Esophagus muscularis mucosa (tissue), 4 donors: ENCODE measurements around the gene DENND4C. TPM values are rescaled to one million over a fixed set of nuclear protein-coding genes. Genes with fewer than 3 reads are reported as not detected.
"Not testable (repeated sequence)": the region's sequence is repeated elsewhere in the genome, so short reads cannot be mapped to it uniquely, and the experiment has no call there.

ENCODE experiments used
- DNase-seq: peaks from one replicate; pipeline ENCODE4 v3.0.0-alpha.2; 2017; ENCODE audit errors: extremely low spot score
- H3K27ac ChIP-seq, 4 donors: fragments of 200-600 bp; sonication (generic); replicated peaks in 1 of 4; 1 replicate in 3 of 4; 2 replicates in 1 of 4; pipeline ENCODE4 v1.5.1; 2016 to 2019; ENCODE audit warnings: mild to moderate bottlenecking in 1 of 4
- H3K27me3 ChIP-seq, 4 donors: fragments of 200-600 bp; sonication (generic); one replicate each; pipeline versions ENCODE4 v1.5.1 to v1.6.0; 2016 to 2019
- H3K36me3 ChIP-seq, 4 donors: fragments of 200-600 bp; sonication (generic); one replicate each; pipeline ENCODE4 v1.5.1; 2016 to 2019
- H3K4me1 ChIP-seq, 4 donors: fragments of 200-600 bp; sonication (generic); one replicate each; pipeline ENCODE4 v1.5.1; 2016 to 2019
- H3K4me3 ChIP-seq, 4 donors: fragments of 200-600 bp; sonication (generic); 1 replicate in 2 of 4; 2 replicates in 2 of 4; pipeline ENCODE4 v1.5.1; 2016 to 2019; ENCODE audit warnings: mild to moderate bottlenecking in 4 of 4, moderate library complexity in 1 of 4
- H3K9me3 ChIP-seq, 4 donors: fragments of 200-600 bp; sonication (generic); 1 replicate in 3 of 4; 2 replicates in 1 of 4; pipeline ENCODE4 v1.5.1; 2016 to 2019
- CTCF ChIP-seq, 3 experiments: fragments of 200-600 bp in 2 of 3; fragments of 450-650 bp in 1 of 3; sonication (generic) in 2 of 3; IDR thresholded peaks; one replicate each; pipeline ENCODE4 v1.5.1; 2017 to 2019; ENCODE audit warnings: antibody characterized with exemption in 3 of 3, mild to moderate bottlenecking in 2 of 3, moderate library complexity in 1 of 3
- EP300 ChIP-seq: sonication (generic); formaldehyde crosslinking; IDR thresholded peaks from one replicate; pipeline ENCODE4 v1.6.1; 2017; ENCODE audit warnings: antibody characterized with exemption
- POLR2A ChIP-seq: fragments of 450-650 bp; IDR thresholded peaks from one replicate; pipeline ENCODE4 v1.6.1; 2017; ENCODE audit warnings: antibody characterized with exemption, moderate library complexity, mild to moderate bottlenecking, low read depth
- POLR2AphosphoS5 ChIP-seq, 2 donors: sonication (generic); formaldehyde crosslinking; IDR thresholded peaks; one replicate each; pipeline ENCODE4 v1.6.1; 2017; ENCODE audit warnings: antibody characterized with exemption in 2 of 2
- WGBS: methylation state at CpG from one replicate; pipeline ENCODE4 v1.1.5; 2018; 5-methylcytosine and 5-hydroxymethylcytosine counted together
- intact Hi-C: fragments of 100-400 bp; cut with DNase I; formaldehyde crosslinking; loops from one replicate; pipeline ENCODE4 v1.15.1; 2023
- total RNA-seq, 4 donors: library from RNA; depleted of rRNA; stranded (reverse); fragments of >200 nt; gene quantifications; one replicate each; pipeline versions ENCODE4 v1.1.0 to v1.2.1, GENCODE V29; 2016

Gene DENND4C
- total RNA-seq, 4 donors from 2014 or later = 59.1 to 97.3 (median 88.1) TPM

DNA sequence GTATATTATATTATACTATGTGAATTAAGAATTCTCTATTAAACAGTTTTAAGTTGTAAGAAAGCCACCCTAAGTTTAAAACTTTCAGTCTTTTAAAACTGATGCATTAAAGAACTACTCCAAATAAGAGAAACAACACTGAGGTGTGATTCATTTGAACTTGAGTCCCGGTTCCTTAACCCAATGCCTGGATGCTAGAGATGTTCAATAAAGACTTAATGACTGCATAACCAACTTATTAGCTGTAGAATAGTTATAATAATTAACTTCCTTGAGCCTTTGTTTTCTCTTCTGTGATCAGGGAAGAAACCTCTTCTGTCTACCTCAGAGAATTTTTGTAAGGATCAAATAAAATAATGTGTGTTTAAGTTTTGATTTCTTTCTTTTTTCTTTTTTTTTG is 45.3 kb upstream of the DENND4C start:
- TF ChIP-seq POLR2A = no peak
- Histone ChIP-seq H3K36me3 (no peaks in the 10 kb centered on the region), H3K4me3 (no peak overlapping the region), H3K27me3 (no peaks in the 10 kb centered on the region), H3K9me3 (no peaks in the 10 kb centered on the region), H3K27ac (peak overlapping the region; percentile 76 to 86 (median 85)), H3K4me1 (peaks cover 35 to 38% (median 36%) of the 10 kb centered on the region in 4 donors)
- WGBS = 83% methylated on average over 1 of the region's 1 CpG
- DNase-seq = no peak
- intact Hi-C loops = no loop called here

- Histone ChIP-seq H3K4me1 (peaks cover 35 to 38% (median 36%) of the 10 kb centered on the region in 4 donors), H3K36me3 (no peaks in the 10 kb centered on the region), H3K4me3 (no peak overlapping the region), H3K27ac (peak overlapping the region in 1 of 4 donors; percentile 86), H3K27me3 (no peaks in the 10 kb centered on the region), H3K9me3 (no peaks in the 10 kb centered on the region)
- 82% methylated on average over 2 of the region's 2 CpGs for WGBS
- intact Hi-C loops = no loop called here
- no peak for TF ChIP-seq CTCF (IDR thresholded peaks at IDR 0.05)
- TF ChIP-seq POLR2A = no peak
- TF ChIP-seq EP300 = no peak
- DNase-seq = no peak
Measured at GRCh38 chr9:19186232-19186631, 44.3 kb upstream of the DENND4C start.

DNA sequence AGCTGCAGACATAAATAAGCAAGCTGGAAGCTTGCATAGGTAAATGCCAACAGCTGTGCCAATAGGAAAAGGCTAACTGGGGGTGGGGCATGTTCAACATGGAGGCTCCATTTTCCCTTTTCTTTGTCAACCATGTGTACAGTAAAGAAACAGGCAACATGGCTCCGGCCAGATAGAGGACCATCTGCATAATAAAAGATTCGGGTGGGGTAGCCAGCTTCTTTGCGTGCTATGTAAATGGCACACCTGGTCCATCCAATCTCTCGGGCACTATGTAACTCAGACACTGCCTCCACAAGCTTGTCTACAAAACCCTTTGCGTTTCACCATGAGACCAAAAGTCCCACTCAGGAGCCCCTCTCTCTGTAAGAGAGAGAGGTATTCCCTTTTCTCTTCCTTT is 41.7 kb upstream of the DENND4C start:
- DNase-seq = no peak
- Histone ChIP-seq H3K27me3 (no peaks in the 10 kb centered on the region), H3K4me1 (peaks cover 14 to 15% (median 15%) of the 10 kb centered on the region in 4 donors), H3K36me3 (no peaks in the 10 kb centered on the region), H3K9me3 (no peaks in the 10 kb centered on the region), H3K27ac (no peak overlapping the region), H3K4me3 (no peak overlapping the region)
- intact Hi-C loops = no loop called here
- TF ChIP-seq POLR2AphosphoS5 (IDR thresholded peaks at IDR 0.05) = no peak
- TF ChIP-seq CTCF (IDR thresholded peaks at IDR 0.05) = no peak
- no peak for TF ChIP-seq EP300
- TF ChIP-seq POLR2A = no peak
- 94% methylated on average over 5 of the region's 5 CpGs for WGBS

DNA sequence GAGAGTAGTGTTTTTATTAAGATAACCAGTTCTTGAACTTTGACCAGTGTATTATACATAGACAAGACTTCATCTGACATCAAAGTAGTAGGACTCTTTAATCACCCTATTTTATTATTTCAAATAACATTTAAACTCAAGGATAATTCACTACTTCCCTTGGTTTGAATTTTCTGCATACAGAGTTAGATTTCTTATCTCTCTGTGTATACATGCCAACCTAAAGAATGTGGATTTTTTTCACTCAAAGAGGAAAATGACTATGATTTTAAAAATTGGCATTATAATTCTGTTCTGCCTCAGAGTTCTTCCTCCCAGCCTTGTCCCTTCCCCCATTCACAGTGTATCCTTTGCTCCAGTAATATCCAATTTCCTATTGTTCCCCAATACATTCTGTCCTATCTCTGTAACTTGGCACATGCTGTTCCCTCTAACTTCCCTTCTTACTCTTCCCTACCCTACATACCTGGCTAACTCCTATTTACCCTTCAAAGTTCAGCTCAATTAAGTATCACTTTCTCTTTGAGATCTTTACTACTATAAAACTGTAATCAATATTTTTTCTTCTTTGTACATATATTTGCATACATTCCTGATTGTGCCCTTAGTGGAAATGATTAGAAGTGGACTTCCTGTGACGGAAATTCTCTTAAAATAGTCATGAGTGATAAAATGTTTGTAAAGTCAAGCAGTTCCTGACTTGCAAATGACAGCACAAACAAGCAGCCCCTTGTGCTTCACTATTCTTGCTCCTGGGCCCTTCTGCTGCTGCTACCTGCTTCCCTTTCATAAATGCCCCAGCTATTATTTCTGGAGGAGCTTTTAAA is 38.1 kb upstream of the DENND4C start:
- WGBS = 79% methylated on average over 1 of the region's 1 CpG
- Histone ChIP-seq H3K4me3 (no peak overlapping the region), H3K9me3 (no peaks in the 10 kb centered on the region), H3K4me1 (no peaks in the 10 kb centered on the region), H3K27me3 (no peaks in the 10 kb centered on the region), H3K27ac (no peak overlapping the region), H3K36me3 (no peaks in the 10 kb centered on the region)
- TF ChIP-seq CTCF (IDR thresholded peaks at IDR 0.05) (no peak), POLR2AphosphoS5 (IDR thresholded peaks at IDR 0.05) (no peak), EP300 (no peak), POLR2A (no peak)
- intact Hi-C loops = no loop called here
- no peak for DNase-seq

DNA sequence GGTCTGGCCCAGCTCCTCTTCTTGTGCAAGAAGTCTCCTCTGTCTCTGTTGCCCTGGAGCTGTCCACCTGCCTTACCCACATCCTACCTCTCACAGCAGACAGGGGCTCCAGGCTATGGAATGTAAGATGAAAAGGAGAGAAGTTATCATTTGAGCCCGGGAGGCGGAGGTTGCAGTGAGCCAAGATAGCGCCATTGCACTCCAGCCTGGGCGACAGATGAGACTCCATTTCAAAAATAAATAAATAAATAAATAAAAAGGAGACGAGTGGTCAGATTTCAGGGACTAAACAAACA is 37.5 kb upstream of the DENND4C start:
- 94% methylated on average over 5 of the region's 5 CpGs for WGBS
- Histone ChIP-seq H3K27ac (no peak overlapping the region), H3K4me3 (no peak overlapping the region), H3K4me1 (no peaks in the 10 kb centered on the region), H3K36me3 (no peaks in the 10 kb centered on the region), H3K27me3 (no peaks in the 10 kb centered on the region), H3K9me3 (no peaks in the 10 kb centered on the region)
- TF ChIP-seq CTCF (IDR thresholded peaks at IDR 0.05) = no peak
- no peak for TF ChIP-seq POLR2AphosphoS5 (IDR thresholded peaks at IDR 0.05)
- TF ChIP-seq EP300 = no peak
- TF ChIP-seq POLR2A = no peak
- intact Hi-C loops = no loop called here
- no peak for DNase-seq

DNA sequence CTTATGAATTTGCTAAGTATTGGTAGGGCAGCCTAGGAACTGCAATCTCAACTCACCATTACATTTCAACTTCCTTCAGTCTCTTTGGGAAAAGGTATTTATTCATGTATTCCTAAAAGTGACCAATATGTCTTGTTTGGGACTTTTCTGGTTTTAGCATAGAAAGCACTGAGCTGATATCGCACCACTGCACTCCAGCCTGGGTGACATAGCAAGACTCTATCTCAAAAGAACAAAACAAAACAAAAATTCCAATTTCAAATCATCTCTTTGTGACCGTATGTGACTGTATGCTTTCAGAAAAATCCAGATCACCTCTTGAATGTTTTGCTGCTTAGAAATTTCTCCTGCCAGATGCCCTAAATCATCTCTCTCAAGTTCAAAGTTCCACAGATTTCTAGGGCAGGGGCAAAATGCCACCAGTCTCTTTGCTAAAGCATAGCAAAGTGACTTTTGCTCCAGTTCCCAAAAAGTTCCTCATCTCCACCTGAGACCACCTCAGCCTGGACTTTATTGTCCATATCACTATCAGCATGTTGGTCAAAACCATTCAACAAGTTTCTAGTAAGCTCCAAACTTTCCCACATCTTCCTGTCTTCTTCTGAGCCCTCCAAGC is 37.0 kb upstream of the DENND4C start:
- H3K36me3 ChIP-seq, H3K27me3 ChIP-seq, DNase-seq, H3K9me3 ChIP-seq, H3K4me3 ChIP-seq, intact Hi-C loops, H3K4me1 ChIP-seq, H3K27ac ChIP-seq: not testable (repeated sequence)
- WGBS = 93% methylated on average over 2 of the region's 2 CpGs
